ENCODE measurements around the gene CTSZ.
"Not testable (repeated sequence)": the region's sequence is repeated elsewhere in the genome, so short reads cannot be mapped to it uniquely, and the experiment has no call there.

The CTSZ gene

GRCh38 chr20:58978351-58979190, 28.5 kb downstream of the CTSZ start:
- no peak for DNase-seq

GRCh38 chr20:58976061-58976730, 30.9 kb downstream of the CTSZ start:
- no peak for DNase-seq

- no peak for DNase-seq
Observed at GRCh38 chr20:58975353-58975752, 31.7 kb downstream of the CTSZ start.

- DNase-seq, result no peak
Observed at GRCh38 chr20:58973866-58974265, 33.2 kb downstream of the CTSZ start.

- no peak for DNase-seq
Observed at GRCh38 chr20:58973179-58973578, 33.9 kb downstream of the CTSZ start.

- DNase-seq, result no peak
Observed at GRCh38 chr20:58971429-58971828, 35.6 kb downstream of the CTSZ start.

GRCh38 chr20:58970146-58970545, 36.9 kb downstream of the CTSZ start:
- DNase-seq, result no peak

- no peak for DNase-seq
Observed at GRCh38 chr20:58969439-58969838, 37.6 kb downstream of the CTSZ start.

- no peak for DNase-seq
Observed at GRCh38 chr20:58967652-58968429, 39.2 kb downstream of the CTSZ start.

- DNase-seq, result no peak
Observed at GRCh38 chr20:58965270-58966064, 41.6 kb downstream of the CTSZ start.

GRCh38 chr20:58963922-58964321, 43.1 kb downstream of the CTSZ start:
- not testable (repeated sequence) for DNase-seq

- no peak for DNase-seq
Observed at GRCh38 chr20:58963060-58963584, 43.9 kb downstream of the CTSZ start.

GRCh38 chr20:58959652-58960051, 47.4 kb downstream of the CTSZ start:
- DNase-seq, result no peak

GRCh38 chr20:58956078-58956477, 51.0 kb downstream of the CTSZ start:
- DNase-seq, result no peak

- DNase-seq, result no peak
Observed at GRCh38 chr20:58953050-58953449, 54.0 kb downstream of the CTSZ start.

- DNase-seq, result no peak
Observed at GRCh38 chr20:58950603-58951002, 56.5 kb downstream of the CTSZ start.

GRCh38 chr20:58947797-58948388, 59.2 kb downstream of the CTSZ start:
- not testable (repeated sequence) for DNase-seq

GRCh38 chr20:58945965-58946631, 61.0 kb downstream of the CTSZ start:
- no peak for DNase-seq

Data from activated T-cell treated with anti-CD3 and anti-CD28 coated beads, Interleukin-2, amount 50 U/mL, for 48 hours (primary cell).